IgD-negative memory B cell (primary cell): Measurements from ENCODE around the gene PAQR6. TPM values are rescaled to one million over a fixed set of nuclear protein-coding genes. Genes with fewer than 3 reads are reported as not detected.

Source experiments
- H3K27ac Mint-ChIP-seq, 3 donors: one replicate each; pipeline ENCODE4 v1.8.0; 2020 to 2022; ENCODE audit warnings: mild to moderate bottlenecking in 3 of 3, mixed read lengths in 3 of 3, moderate library complexity in 1 of 3
- H3K27me3 Mint-ChIP-seq: one replicate; pipeline ENCODE4 v1.8.0; 2021; ENCODE audit warnings: mixed read lengths
- H3K36me3 Mint-ChIP-seq: one replicate; pipeline ENCODE4 v1.8.0; 2020; ENCODE audit warnings: mild to moderate bottlenecking, mixed read lengths
- H3K4me1 Mint-ChIP-seq, 3 donors: one replicate each; pipeline ENCODE4 v1.8.0; 2020 to 2022; ENCODE audit warnings: mixed read lengths in 3 of 3, mild to moderate bottlenecking in 1 of 3
- H3K4me3 Mint-ChIP-seq, 4 donors: one replicate each; pipeline ENCODE4 v1.8.0; 2020 to 2022; ENCODE audit warnings: mild to moderate bottlenecking in 4 of 4, mixed read lengths in 4 of 4, moderate library complexity in 3 of 4
- H3K9me3 Mint-ChIP-seq, 3 donors: one replicate each; pipeline ENCODE4 v1.8.0; 2020 to 2021; ENCODE audit warnings: mixed read lengths in 3 of 3, mild to moderate bottlenecking in 1 of 3
- polyA plus RNA-seq: library from polyadenylated mRNA; unstranded; fragments of 300-500 nt; fragmentation: Illumina TruSeq; gene quantifications from one replicate; pipeline ENCODE4 v1.2.3, GENCODE V29; 2021

PAQR6 gene
- polyA plus RNA-seq: 0.44 TPM

GRCh38 chr1:156247460-156248322 is at the start of gene PAQR6:
Gene PAQR6, minus strand, starts transcription at chr1:156248056. Its CDS starts 1,325 bp downstream, at chr1:156246731.
- peaks cover 6 to 7% (median 6%) of the 10 kb centered on the region in 3 donors for H3K4me1 Mint-ChIP-seq
- no peak within 1 kb of the TSS for H3K27ac Mint-ChIP-seq
- peak within 1 kb of the TSS in 1 of 4 donors; percentile 38 for H3K4me3 Mint-ChIP-seq
- H3K27me3 Mint-ChIP-seq: peaks cover 8% of the 10 kb centered on the region
- H3K9me3 Mint-ChIP-seq: no peaks in the 10 kb centered on the region
- no peaks in the 10 kb centered on the region for H3K36me3 Mint-ChIP-seq

DNA sequence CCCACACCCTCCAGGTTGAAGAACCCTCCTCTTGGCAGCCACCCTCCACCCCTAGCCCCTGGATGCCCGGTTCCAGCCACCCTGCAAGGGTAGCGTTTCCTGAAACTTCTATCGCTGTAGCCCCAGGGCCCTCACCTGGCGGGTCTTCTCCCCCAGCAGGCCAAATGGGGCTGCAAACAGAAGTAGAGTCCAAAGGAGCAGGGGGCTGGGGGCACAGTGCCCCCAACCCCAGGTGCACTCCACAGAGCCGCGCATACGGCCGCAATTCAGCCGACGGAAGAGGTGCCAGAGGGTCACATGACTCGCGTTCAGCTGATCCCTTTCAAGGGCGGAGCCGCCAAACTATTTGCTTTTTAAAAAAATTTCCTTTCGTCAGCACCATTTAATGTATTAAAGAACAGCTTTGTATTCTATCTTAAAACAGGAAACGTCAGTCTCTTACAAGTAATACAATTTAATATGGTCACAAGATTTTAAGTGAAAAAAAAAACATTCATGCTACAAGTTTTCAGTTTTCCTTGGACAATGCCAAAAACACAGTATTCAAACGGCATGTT is 47.6 kb upstream of the PAQR6 start, which contains the start of gene GLMP:
Gene GLMP, minus strand, starts transcription at position 289 of the 557 bp plus-strand sequence. Its CDS starts 34 bp downstream, at position 255.
- Mint-ChIP-seq H3K4me1 (peaks cover 5 to 13% (median 12%) of the 10 kb centered on the region in 3 donors), H3K36me3 (peaks cover 2% of the 10 kb centered on the region), H3K27me3 (no peaks in the 10 kb centered on the region)

DNA sequence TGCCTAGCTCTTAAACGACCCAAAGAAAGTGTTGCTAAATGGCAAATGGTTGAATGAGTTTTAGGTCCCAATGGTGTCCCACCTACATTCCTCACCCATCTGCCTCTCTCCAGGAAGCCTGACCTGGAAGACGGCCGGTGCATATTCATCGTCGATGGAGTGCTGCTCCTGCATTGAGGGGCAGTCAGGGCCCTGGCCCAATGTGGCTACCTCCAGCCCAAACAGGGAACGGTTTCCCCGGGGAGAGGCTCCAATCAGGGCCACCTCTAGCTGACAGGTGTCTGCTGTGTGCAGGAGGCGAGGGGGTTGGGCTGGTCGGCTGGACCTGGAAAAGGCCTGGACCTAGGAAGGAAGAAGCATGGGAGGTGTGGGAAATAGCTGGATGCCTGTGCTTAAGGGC is 46.0 kb upstream of the PAQR6 start:
- peaks cover 2% of the 10 kb centered on the region for H3K36me3 Mint-ChIP-seq
- H3K4me3 Mint-ChIP-seq: peak overlapping the region in 1 of 4 donors; percentile 52
- no peak overlapping the region for H3K27ac Mint-ChIP-seq
- no peaks in the 10 kb centered on the region for H3K27me3 Mint-ChIP-seq
- peaks cover 5 to 16% (median 13%) of the 10 kb centered on the region in 3 donors for H3K4me1 Mint-ChIP-seq
- H3K9me3 Mint-ChIP-seq: no peaks in the 10 kb centered on the region

More for the DNA sequence above, 47.6 kb upstream of the PAQR6 start, which contains the start of gene GLMP:
- Mint-ChIP-seq H3K27ac (peak within 1 kb of the TSS; percentile 61 to 94 (median 84)), H3K9me3 (no peaks in the 10 kb centered on the region), H3K4me3 (peak within 1 kb of the TSS; percentile 87 to 96 (median 92))

DNA sequence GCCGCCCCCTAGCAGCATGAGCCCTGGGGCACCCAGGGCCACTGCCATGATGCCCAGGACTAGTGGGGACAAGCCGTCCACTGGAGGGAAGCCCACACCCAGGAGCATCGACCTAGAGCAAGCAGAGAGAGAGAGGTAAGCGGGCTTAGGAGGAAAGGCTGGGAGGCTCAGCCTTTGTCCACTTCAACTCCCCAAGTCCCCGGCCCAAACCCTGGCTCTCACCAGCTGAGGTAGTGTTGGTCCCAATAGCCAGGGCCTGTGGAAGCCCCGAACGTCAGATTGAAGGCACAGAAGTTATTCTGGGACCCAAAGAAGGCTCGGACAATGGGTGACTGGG is 45.2 kb upstream of the PAQR6 start:
- H3K27ac Mint-ChIP-seq: no peak overlapping the region
- H3K4me1 Mint-ChIP-seq: peaks cover 5 to 16% (median 13%) of the 10 kb centered on the region in 3 donors
- no peaks in the 10 kb centered on the region for H3K27me3 Mint-ChIP-seq
- H3K4me3 Mint-ChIP-seq: peak overlapping the region in 1 of 4 donors; percentile 43
- H3K9me3 Mint-ChIP-seq: no peaks in the 10 kb centered on the region
- H3K36me3 Mint-ChIP-seq: peaks cover 3% of the 10 kb centered on the region

DNA sequence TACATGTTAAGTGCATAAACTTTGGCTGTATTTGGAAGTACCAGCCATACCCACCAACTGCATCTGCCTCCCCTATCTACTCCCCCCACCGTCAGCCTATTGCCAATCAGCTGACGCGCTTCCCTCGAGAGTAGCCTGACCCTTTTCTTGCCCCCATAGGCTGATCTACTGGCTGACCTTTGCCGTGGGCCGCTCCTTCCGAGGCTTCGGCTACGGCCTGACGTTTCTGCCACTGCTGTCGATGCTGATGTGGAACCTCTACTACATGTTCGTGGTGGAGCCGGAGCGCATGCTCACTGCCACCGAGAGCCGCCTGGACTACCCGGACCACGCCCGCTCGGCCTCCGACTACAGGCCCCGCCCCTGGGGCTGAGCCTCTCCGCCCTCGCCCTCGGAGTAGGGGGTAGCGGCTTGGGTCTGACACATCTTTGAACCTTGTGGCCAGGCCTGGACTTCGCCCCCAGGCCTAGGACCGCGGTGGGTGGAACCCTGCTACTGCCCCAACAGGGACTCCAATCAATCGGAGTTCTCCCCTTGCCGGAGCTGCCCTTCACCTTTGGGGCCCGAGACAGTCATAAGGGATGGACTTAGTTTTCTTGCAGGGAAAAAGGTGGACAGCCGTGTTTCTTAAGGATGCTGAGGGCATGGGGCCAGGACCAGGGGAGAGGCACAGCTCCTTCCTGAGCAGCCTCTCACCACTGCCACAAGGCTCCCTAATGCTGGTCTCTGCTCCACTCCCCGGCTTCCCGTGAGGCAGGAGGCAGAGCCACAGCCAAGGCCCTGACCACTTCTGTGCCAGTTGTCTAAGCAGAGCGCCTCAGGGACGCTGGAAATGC is 43.6 kb upstream of the PAQR6 start:
- peaks cover 3% of the 10 kb centered on the region for H3K36me3 Mint-ChIP-seq
- peak overlapping the region in 2 of 3 donors; percentile 59 to 89 for H3K27ac Mint-ChIP-seq
- H3K4me1 Mint-ChIP-seq: peaks cover 5 to 16% (median 13%) of the 10 kb centered on the region in 3 donors
- H3K27me3 Mint-ChIP-seq: no peaks in the 10 kb centered on the region
- H3K9me3 Mint-ChIP-seq: no peaks in the 10 kb centered on the region
- peak overlapping the region; percentile 63 to 90 (median 72) for H3K4me3 Mint-ChIP-seq

DNA sequence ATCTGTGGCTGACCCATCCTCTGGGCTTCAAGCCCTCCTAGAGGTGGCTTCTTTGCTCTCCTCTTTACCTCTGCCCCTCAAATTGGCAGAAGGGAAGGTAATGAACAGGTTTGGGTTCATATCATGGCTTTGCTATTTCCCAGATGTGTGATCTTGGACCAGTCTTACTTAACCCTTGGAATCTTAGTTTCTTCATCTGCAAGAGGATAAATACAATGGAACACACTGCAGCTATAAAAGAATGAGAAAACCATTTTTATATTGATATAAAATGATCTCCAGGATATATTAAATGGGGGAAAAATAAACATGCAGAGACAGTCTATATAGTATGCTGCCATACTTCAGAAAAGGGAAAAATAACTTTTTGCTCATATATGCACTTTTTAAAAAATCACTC is 42.0 kb upstream of the PAQR6 start:
- Mint-ChIP-seq H3K27me3 (no peaks in the 10 kb centered on the region), H3K4me1 (peaks cover 1 to 10% (median 5%) of the 10 kb centered on the region in 3 donors), H3K9me3 (no peaks in the 10 kb centered on the region), H3K36me3 (peaks cover 3% of the 10 kb centered on the region), H3K27ac (no peak overlapping the region), H3K4me3 (peak overlapping the region in 1 of 4 donors; percentile 15)

GRCh38 chr1:156286061-156286460 is 38.2 kb upstream of the PAQR6 start:
- H3K4me3 Mint-ChIP-seq: peak overlapping the region in 2 of 4 donors; percentile 12 to 33
- H3K9me3 Mint-ChIP-seq: peaks cover 0 to 2% (median 0%) of the 10 kb centered on the region in 3 donors
- peaks cover 18 to 26% (median 21%) of the 10 kb centered on the region in 3 donors for H3K4me1 Mint-ChIP-seq
- no peak overlapping the region for H3K27ac Mint-ChIP-seq
- no peaks in the 10 kb centered on the region for H3K27me3 Mint-ChIP-seq
- H3K36me3 Mint-ChIP-seq: peaks cover 5% of the 10 kb centered on the region

- Mint-ChIP-seq H3K9me3 (peaks cover 0 to 2% (median 0%) of the 10 kb centered on the region in 3 donors), H3K36me3 (peaks cover 5% of the 10 kb centered on the region), H3K27ac (no peak overlapping the region), H3K4me3 (peak overlapping the region in 1 of 4 donors; percentile 11), H3K4me1 (peaks cover 24 to 32% (median 26%) of the 10 kb centered on the region in 3 donors), H3K27me3 (no peaks in the 10 kb centered on the region)
These were observed 37.6 kb upstream of the PAQR6 start for GRCh38 chr1:156285437-156285836.

- Mint-ChIP-seq H3K4me1 (peaks cover 24 to 36% (median 32%) of the 10 kb centered on the region in 3 donors), H3K9me3 (peaks cover 0 to 2% (median 0%) of the 10 kb centered on the region in 3 donors), H3K4me3 (peak overlapping the region in 1 of 4 donors; percentile 11), H3K27ac (no peak overlapping the region), H3K27me3 (no peaks in the 10 kb centered on the region), H3K36me3 (peaks cover 4% of the 10 kb centered on the region)
These were observed 36.9 kb upstream of the PAQR6 start for GRCh38 chr1:156284757-156285156.

DNA sequence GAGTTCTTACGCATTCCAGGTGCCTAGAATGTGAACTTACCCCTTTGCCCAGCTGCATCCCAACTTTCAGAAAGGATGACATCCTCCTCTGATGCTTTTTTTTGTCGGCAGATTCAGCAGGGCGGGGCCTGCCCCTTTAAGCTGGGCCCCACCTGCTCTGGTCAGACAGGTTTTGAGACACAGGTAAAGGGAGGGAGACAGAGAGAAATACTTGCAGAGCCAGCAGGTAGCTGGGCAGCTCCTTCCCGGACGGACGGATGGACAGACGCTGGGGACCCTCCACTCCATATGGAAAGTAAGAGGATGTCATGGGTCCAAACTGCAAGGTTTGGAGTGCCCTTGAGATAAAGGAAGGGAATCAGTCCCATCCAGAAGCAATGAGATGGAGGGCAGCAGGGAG is 36.3 kb upstream of the PAQR6 start, which contains the start of gene TMEM79:
Gene TMEM79, plus strand, starts transcription at position 214 of the 400 bp plus-strand sequence. CDS start 902 bp downstream, outside the sequence.
- peaks cover 24 to 34% (median 32%) of the 10 kb centered on the region in 3 donors for H3K4me1 Mint-ChIP-seq
- peak within 1 kb of the TSS in 2 of 3 donors; percentile 94 to 95 for H3K27ac Mint-ChIP-seq

DNA sequence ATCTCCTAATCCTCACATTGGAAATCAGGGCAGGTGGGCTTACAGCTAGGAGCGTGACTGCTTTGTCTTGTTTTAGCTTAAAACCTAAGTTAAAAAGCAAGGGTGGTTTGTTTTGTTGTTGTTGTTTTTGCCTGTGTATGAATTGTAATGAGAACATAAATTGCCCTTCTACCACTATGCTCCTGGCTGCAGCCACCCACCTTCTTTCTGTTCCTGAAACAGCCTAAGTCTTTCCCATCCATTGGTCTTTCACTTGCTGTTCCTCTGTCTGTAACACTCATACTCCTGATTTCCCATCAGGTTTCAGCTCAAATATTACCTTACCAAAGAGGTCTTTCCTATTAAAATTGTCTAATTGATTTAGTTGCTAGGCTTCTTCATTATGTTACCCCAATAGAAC is 35.7 kb upstream of the PAQR6 start:
- Mint-ChIP-seq H3K4me3 (peak overlapping the region; percentile 94 to 98 (median 96)), H3K27ac (peak overlapping the region in 2 of 3 donors; percentile 94 to 95), H3K4me1 (peaks cover 24 to 34% (median 32%) of the 10 kb centered on the region in 3 donors), H3K9me3 (peaks cover 0 to 2% (median 0%) of the 10 kb centered on the region in 3 donors), H3K36me3 (peaks cover 2% of the 10 kb centered on the region), H3K27me3 (no peaks in the 10 kb centered on the region)

More for the DNA sequence above, 36.3 kb upstream of the PAQR6 start, which contains the start of gene TMEM79:
- peaks cover 0 to 2% (median 0%) of the 10 kb centered on the region in 3 donors for H3K9me3 Mint-ChIP-seq
- H3K36me3 Mint-ChIP-seq: peaks cover 3% of the 10 kb centered on the region
- H3K4me3 Mint-ChIP-seq: peak within 1 kb of the TSS; percentile 94 to 98 (median 96)
- H3K27me3 Mint-ChIP-seq: no peaks in the 10 kb centered on the region

DNA sequence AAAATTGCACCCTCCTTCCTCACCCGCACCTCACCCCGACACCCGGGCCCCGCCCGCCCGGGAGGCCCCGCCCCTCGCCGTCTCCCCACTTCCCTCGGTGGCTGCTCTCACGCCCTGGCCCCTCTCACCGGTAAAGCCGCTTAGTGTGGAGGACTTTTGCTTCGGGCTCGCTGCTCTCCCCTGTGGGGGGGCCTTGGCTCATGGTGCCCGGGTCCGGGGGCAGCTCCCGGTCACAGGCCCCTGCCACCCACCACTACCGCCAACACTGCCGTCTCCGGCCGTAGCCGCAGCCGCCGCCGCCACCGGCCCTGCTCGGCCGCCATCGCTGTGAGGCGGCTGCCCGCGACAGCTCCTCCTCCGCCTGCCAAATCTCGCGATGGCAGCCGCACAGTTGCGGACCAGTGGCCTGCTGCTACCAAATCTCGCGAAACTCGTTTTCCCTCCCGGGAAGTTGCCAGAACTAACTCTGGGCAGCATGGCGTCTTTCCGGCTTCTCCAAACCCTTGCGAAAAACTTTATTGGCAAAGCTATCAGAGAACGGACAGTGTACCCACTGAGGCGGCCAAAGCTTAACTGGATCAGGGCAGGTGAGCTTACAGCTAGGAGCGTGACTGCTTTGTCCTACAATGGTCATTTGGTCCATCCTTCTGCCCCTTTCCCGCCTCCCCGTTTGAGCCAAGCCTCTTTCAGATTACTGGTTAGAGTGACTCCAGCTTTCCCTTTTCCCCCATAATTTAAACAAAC is 34.8 kb upstream of the PAQR6 start, which contains the start of gene SMG5:
Gene SMG5, minus strand, starts transcription at position 347 of the 744 bp plus-strand sequence. Its CDS starts 145 bp downstream, at position 202.
- H3K27ac Mint-ChIP-seq: peak within 1 kb of the TSS; percentile 91 to 95 (median 94)
- H3K4me1 Mint-ChIP-seq: peaks cover 24 to 34% (median 32%) of the 10 kb centered on the region in 3 donors
- no peaks in the 10 kb centered on the region for H3K27me3 Mint-ChIP-seq
- H3K9me3 Mint-ChIP-seq: peaks cover 0 to 2% (median 0%) of the 10 kb centered on the region in 3 donors
- H3K4me3 Mint-ChIP-seq: peak within 1 kb of the TSS; percentile 94 to 98 (median 96)
- H3K36me3 Mint-ChIP-seq: peaks cover 2% of the 10 kb centered on the region

DNA sequence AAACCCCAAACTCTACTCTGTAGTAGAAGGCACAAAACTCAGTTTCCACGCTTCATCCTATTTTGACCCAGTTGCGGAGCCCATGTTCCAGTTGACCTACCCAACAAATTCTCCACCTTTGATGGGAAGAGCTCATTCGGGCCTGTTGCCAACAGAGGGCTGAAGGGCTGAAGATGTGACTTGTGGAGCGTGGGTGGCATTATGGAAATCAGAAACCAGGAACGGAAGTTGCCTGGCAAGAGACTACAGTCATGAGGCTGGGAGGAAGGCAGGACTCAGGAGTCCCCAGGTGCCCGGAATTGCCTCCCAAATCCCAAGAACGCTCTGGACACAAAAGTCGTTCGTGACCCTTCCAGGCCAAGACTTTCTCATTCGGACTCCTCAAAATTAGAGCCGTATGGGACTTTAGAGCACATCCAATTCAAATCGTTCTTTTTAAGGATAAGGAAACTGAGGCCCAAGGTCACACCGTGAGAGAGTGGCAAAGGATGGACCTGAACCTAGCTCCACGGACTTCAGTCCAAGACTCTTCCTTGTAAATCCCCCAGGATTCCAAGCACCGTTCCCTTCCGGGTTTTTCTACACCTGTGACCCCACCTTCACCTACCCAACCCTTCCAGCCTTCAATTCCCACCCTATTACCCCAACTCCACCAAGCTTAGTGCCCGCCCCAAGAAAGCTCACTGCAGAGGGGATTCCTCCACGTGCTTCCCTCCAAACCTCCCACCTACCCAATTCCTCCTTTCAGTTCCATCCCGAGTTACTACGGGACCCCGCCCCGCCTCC is 34.0 kb upstream of the PAQR6 start:
- Mint-ChIP-seq H3K4me1 (peaks cover 24 to 34% (median 32%) of the 10 kb centered on the region in 3 donors), H3K27ac (peak overlapping the region; percentile 91 to 95 (median 94)), H3K9me3 (peaks cover 0 to 2% (median 0%) of the 10 kb centered on the region in 3 donors), H3K36me3 (peaks cover 2% of the 10 kb centered on the region), H3K27me3 (no peaks in the 10 kb centered on the region), H3K4me3 (peak overlapping the region; percentile 94 to 98 (median 96))
